HG03280 (cell line): Measurements from ENCODE around the gene ATP2B3.
"Not testable (repeated sequence)": the region's sequence is repeated elsewhere in the genome, so short reads cannot be mapped to it uniquely, and the experiment has no call there.

Experiments
- ATAC-seq: cut with Tn5 transposase; IDR thresholded peaks from one replicate; pipeline ENCODE4 v1.9.1; 2021; ENCODE audit warnings: mild to moderate bottlenecking, moderate library complexity; ENCODE audit not compliant: unreplicated experiment

ATP2B3 gene

GRCh38 chrX:153592091-153592833 lies 74.8 kb downstream of the ATP2B3 start:
- ATAC-seq = no peak

GRCh38 chrX:153592966-153593688 lies 75.7 kb downstream of the ATP2B3 start:
- no peak for ATAC-seq

GRCh38 chrX:153593811-153594500 lies 76.5 kb downstream of the ATP2B3 start:
- ATAC-seq = no peak

- ATAC-seq = no peak
Observed at GRCh38 chrX:153595387-153595786, 77.9 kb downstream of the ATP2B3 start.

GRCh38 chrX:153595859-153596857 lies 78.7 kb downstream of the ATP2B3 start:
- ATAC-seq = no peak

- no peak for ATAC-seq
Observed at GRCh38 chrX:153596981-153597750, 79.7 kb downstream of the ATP2B3 start.

GRCh38 chrX:153598541-153599191 lies 81.2 kb downstream of the ATP2B3 start, which contains the start of gene CCNQ:
TSS of gene CCNQ (minus strand) at chrX:153599139. CDS start at chrX:153599073, 66 bp downstream.
- peak; percentile 51 for ATAC-seq

- ATAC-seq = peak; percentile 91
Observed at GRCh38 chrX:153599192-153600031, 82.0 kb downstream of the ATP2B3 start.

GRCh38 chrX:153600032-153600373 lies 82.6 kb downstream of the ATP2B3 start:
- no peak for ATAC-seq

GRCh38 chrX:153600921-153601320 lies 83.5 kb downstream of the ATP2B3 start:
- no peak for ATAC-seq

GRCh38 chrX:153601511-153602110 lies 84.2 kb downstream of the ATP2B3 start:
- no peak for ATAC-seq

- ATAC-seq = no peak
Observed at GRCh38 chrX:153602601-153603000, 85.2 kb downstream of the ATP2B3 start.

GRCh38 chrX:153603131-153603656 lies 85.8 kb downstream of the ATP2B3 start:
- no peak for ATAC-seq

- ATAC-seq = not testable (repeated sequence)
Observed at GRCh38 chrX:153604666-153605380, 87.4 kb downstream of the ATP2B3 start.

GRCh38 chrX:153606503-153606902 lies 89.1 kb downstream of the ATP2B3 start:
- no peak for ATAC-seq

GRCh38 chrX:153608376-153608775 lies 90.9 kb downstream of the ATP2B3 start:
- no peak for ATAC-seq

GRCh38 chrX:153608806-153609205 lies 91.4 kb downstream of the ATP2B3 start:
- ATAC-seq = no peak
